Mucosa of descending colon (tissue), 3 donors: ENCODE measurements around the gene STAM2. TPM values are rescaled to one million over a fixed set of nuclear protein-coding genes. Genes with fewer than 3 reads are reported as not detected.
"Not testable (repeated sequence)": the region's sequence is repeated elsewhere in the genome, so short reads cannot be mapped to it uniquely, and the experiment has no call there.

Experiments used
- ATAC-seq: fragments of 200-7000 bp; cut with Tn5 transposase; one replicate; pipeline ENCODE4 v1.9.1; 2020; ENCODE audit warnings: mild to moderate bottlenecking, moderate library complexity
- DNase-seq, 3 donors: peaks; one replicate each; pipeline ENCODE4 v3.0.0-alpha.2; 2020
- H3K36me3 ChIP-seq: fragments of 200-600 bp; one replicate; pipeline ENCODE4 v1.8.0; 2021; ENCODE audit warnings: low read depth, mild to moderate bottlenecking
- H3K4me1 ChIP-seq: fragments of 200-600 bp; one replicate; pipeline ENCODE4 v1.8.0; 2021; ENCODE audit warnings: low read depth, mild to moderate bottlenecking
- H3K4me3 ChIP-seq: fragments of 200-600 bp; one replicate; pipeline ENCODE4 v1.8.0; 2021; ENCODE audit warnings: mild to moderate bottlenecking
- H3K9me3 ChIP-seq: fragments of 200-600 bp; one replicate; pipeline ENCODE4 v1.8.0; 2021; ENCODE audit warnings: mild to moderate bottlenecking
- CTCF ChIP-seq: fragments of 200-600 bp; IDR thresholded peaks from one replicate; pipeline ENCODE4 v1.8.0; 2022; ENCODE audit warnings: antibody characterized with exemption, mild to moderate bottlenecking
- intact Hi-C, 2 donors: fragments of 100-400 bp; cut with DNase I in 1 of 2; cut with micrococcal nuclease in 1 of 2; formaldehyde crosslinking; loops; one replicate each; pipeline versions ENCODE4 v1.11.0 to v1.11.1; 2022; cut with DNase I, micrococcal nuclease
- total RNA-seq, 3 donors: library from RNA; stranded (reverse); fragmentation: NEBNext Ultra II Directional in 2 of 3; extraction: Animal tissue kit (Norgen Biotek cat#: 25700) in 2 of 3; gene quantifications; one replicate each; pipeline versions ENCODE4 v1.2.1 to v1.2.4, GENCODE V29; 2021 to 2023
- donor health status: DM: no; HTN: no; CAD: no; lungs with moderate emphysema.
- donor health status: DM: no; HTN: no; CAD: no.
- donor health status: DM: no; HTN: yes; CAD: no.

The STAM2 gene
- total RNA-seq, 3 donors from 2014 or later = 38.8 to 45.8 (median 41.7) TPM

GRCh38 chr2:152189622-152190495, 14.3 kb upstream of the STAM2 start:
- Histone ChIP-seq H3K9me3 (no peaks in the 10 kb centered on the region), H3K4me1 (no peaks in the 10 kb centered on the region), H3K4me3 (no peak overlapping the region), H3K36me3 (no peaks in the 10 kb centered on the region)
- DNase-seq (peak in 1 of 3 donors; percentile 49), ATAC-seq (peak; percentile 69)
- intact Hi-C loops = loop anchor here (5.0 kb wide), 2 partner anchors 442 to 447 kb away; no protein-coding TSS in a partner anchor
- TF ChIP-seq CTCF = peak; percentile 45

GRCh38 chr2:152186808-152187207, 11.2 kb upstream of the STAM2 start:
- ATAC-seq, H3K4me1 ChIP-seq, intact Hi-C loops, H3K36me3 ChIP-seq, DNase-seq, H3K9me3 ChIP-seq, H3K4me3 ChIP-seq: not testable (repeated sequence)

- H3K36me3 ChIP-seq = no peaks in the 10 kb centered on the region
- H3K4me3 ChIP-seq = no peak overlapping the region
- TF ChIP-seq CTCF = no peak
- H3K9me3 ChIP-seq = no peaks in the 10 kb centered on the region
- ATAC-seq (no peak), DNase-seq (no peak)
- intact Hi-C loops = no loop called here
- H3K4me1 ChIP-seq = no peaks in the 10 kb centered on the region
Observed at GRCh38 chr2:152186262-152186661, 10.7 kb upstream of the STAM2 start.

- H3K36me3 ChIP-seq = no peaks in the 10 kb centered on the region
- no peaks in the 10 kb centered on the region for H3K9me3 ChIP-seq
- no peak for TF ChIP-seq CTCF
- no peaks in the 10 kb centered on the region for H3K4me1 ChIP-seq
- no peak overlapping the region for H3K4me3 ChIP-seq
- DNase-seq (no peak), ATAC-seq (no peak)
- intact Hi-C loops = no loop called here
Observed at GRCh38 chr2:152183401-152184073, 8.0 kb upstream of the STAM2 start.

- H3K9me3 ChIP-seq, ATAC-seq, H3K4me3 ChIP-seq, H3K36me3 ChIP-seq, DNase-seq, intact Hi-C loops: not testable (repeated sequence)
- peaks cover 19% of the 10 kb centered on the region for H3K4me1 ChIP-seq
Observed at GRCh38 chr2:152177667-152178066, 2.1 kb upstream of the STAM2 start.

GRCh38 chr2:152176113-152176714, 651 bp upstream of the STAM2 start:
- ATAC-seq (peak; percentile 6), DNase-seq (no peak)
- intact Hi-C loops = no loop called here
- Histone ChIP-seq H3K9me3 (no peaks in the 10 kb centered on the region), H3K36me3 (no peaks in the 10 kb centered on the region), H3K4me1 (peaks cover 28% of the 10 kb centered on the region), H3K4me3 (peak overlapping the region; percentile 65)
- TF ChIP-seq CTCF = no peak
